HuH-7.5 (cell line): ENCODE data around the gene LGMN.

Source experiments
- DNase-seq: peaks from one replicate; pipeline ENCODE4 v3.0.0; 2011; ENCODE audit warnings: low spot score

The LGMN gene

GRCh38 chr14:92675976-92676375 lies 72.5 kb downstream of the LGMN start:
- DNase-seq, result no peak

DNA sequence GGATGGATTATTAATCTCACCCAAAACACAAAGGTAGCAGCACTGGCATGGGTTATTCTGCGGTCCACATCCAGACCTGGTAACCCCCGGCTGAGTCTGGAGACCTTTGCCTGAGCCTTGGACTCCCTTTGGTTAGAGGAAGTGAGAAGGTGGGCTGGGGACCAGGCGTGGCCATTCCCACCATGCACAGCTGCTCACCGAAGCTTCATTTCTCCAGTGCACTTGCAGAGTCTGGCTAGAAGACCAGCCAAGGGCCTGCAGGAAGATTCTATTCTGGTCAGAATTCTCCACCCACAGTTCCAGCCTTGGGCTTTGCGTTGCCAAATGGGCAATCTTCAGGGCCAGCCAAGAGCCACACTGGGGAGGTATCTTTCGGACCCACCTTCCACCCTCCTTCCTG lies 73.0 kb downstream of the LGMN start:
- no peak for DNase-seq

- no peak for DNase-seq
These were observed 74.8 kb downstream of the LGMN start for GRCh38 chr14:92673601-92674150.

DNA sequence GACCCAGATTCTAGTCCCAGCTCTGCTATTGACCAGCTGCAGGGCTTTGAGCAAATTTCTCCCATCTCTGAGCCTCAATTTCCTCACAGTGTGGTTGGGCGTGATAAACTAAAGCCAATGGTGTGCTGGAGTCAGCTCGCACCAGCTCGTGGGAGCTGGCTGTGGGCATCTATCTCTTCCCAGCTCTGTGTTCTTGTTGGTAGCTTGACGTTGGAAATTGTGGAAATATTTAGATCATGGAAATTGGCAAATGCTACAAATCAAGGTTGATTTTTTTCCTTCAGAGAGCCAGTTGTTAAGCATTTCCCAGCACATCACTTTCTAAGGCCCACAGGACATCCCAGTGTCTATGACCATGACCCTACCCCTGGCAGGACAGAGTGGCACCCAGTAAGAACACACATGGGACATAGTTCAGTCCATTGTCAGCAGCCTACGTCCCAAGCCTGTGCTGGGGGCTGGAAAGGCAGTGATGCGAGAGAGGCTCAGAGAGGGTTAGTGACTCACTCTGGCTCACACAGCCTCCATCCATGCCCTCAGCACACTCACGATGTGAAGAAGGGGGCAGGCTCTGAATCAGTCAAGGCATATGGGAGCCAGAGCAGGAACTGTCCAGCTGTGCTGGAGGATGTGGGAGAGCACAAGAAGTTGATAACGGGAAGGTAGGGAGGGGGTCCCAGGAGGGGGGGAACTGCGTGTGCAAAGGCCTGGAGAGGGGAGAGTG lies 77.6 kb downstream of the LGMN start:
- no peak for DNase-seq

- DNase-seq, result no peak
These were observed 78.3 kb downstream of the LGMN start for GRCh38 chr14:92670160-92670559.

DNA sequence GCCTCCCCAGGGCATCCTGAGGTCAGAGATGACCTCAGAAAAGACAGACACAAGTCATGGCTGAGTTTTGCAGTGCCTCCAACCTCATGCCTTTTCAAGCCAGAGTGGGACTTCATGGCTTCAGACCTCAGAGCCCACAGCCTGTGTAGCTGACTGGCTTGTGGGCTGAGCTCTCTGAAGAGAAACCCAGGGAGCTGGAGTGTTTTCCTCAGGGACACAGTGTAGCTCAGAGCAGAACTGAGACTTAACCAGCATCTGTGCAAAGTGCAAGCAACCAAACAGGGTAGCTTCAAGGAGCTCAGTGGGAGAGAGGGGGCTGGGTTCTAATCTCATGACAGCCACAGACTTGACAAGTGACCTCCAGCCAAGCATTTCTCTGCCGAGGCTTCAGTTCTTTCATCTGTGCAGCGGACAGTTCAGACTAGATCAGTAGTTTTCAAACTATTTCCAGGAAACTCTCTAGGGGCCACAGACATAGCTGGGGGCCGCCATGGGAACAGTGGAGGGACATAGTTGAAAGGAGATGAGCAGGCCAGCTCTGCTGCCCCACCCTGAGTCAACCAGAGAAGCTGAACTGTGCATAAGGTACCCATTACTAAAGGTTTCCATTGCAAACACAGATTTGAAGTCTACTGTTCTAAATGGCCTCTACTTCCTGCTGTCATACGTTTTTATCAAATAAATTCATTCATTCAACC lies 80.0 kb downstream of the LGMN start:
- DNase-seq, result no peak

- DNase-seq, result no peak
These were observed 82.2 kb downstream of the LGMN start for GRCh38 chr14:92666251-92666650.

GRCh38 chr14:92665661-92666110 lies 82.7 kb downstream of the LGMN start:
- no peak for DNase-seq

DNA sequence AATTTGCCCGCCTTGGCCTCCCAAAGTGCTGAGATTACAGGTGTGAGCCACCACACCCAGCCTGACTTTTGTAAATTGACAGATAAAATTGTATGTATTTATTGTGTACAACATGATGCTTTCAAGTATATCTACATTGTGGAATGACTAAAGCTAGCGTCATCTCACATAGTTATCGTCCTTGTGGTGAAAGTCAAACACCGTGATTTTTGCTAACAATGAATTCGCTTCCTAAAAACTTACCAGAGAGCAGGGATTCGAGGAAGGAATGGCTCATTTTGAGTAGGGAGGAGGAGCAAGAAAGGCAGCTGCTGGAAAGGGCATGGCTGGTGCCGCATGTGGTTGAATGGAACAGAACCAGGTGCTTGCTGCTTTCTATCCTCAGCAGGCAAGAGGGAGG lies 85.4 kb downstream of the LGMN start:
- no peak for DNase-seq

- no peak for DNase-seq
These were observed 87.9 kb downstream of the LGMN start for GRCh38 chr14:92660571-92660970.

GRCh38 chr14:92659765-92660561 lies 88.5 kb downstream of the LGMN start:
- no peak for DNase-seq

DNA sequence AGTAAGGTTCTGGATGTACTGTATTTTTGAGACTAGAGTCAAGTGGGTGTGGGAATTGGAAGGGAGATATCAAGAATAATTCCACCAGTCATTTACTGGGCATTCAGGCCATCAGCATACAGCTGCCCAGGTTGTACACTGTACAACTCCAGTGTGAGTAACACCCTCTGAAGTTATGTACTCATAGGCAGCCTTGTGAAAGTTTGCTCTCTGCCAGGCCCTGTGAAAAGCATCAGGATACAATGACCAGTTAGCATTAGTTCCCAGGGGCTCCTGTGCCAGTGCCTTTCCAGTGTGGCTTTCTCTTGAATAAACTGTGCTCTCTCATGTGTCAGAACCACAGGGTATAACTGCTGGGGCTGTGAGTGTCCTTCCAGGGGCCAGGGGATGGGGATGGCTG lies 89.7 kb downstream of the LGMN start:
- DNase-seq, result no peak

DNA sequence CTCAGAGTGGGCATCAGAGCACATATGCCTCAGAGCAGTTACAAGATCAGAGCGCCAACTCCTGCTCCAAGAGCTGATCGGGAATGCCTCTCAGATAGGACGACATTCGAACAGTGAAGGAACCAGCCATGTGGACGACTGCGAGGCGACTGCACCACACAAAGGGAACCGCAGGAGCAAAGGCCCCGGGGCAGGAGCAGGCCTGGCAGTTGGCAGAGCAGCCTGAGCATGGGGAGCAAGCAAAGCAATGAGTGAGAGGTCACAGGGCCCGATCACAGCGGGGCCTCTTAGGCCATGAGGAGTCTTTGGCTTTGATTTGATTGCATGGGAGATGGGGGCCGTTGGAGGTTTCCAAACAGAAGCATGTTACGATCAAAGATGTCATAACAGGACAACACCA lies 90.3 kb downstream of the LGMN start:
- DNase-seq, result no peak

GRCh38 chr14:92657457-92658142 lies 90.8 kb downstream of the LGMN start:
- no peak for DNase-seq

GRCh38 chr14:92656306-92657081 lies 91.9 kb downstream of the LGMN start:
- DNase-seq, result no peak

DNA sequence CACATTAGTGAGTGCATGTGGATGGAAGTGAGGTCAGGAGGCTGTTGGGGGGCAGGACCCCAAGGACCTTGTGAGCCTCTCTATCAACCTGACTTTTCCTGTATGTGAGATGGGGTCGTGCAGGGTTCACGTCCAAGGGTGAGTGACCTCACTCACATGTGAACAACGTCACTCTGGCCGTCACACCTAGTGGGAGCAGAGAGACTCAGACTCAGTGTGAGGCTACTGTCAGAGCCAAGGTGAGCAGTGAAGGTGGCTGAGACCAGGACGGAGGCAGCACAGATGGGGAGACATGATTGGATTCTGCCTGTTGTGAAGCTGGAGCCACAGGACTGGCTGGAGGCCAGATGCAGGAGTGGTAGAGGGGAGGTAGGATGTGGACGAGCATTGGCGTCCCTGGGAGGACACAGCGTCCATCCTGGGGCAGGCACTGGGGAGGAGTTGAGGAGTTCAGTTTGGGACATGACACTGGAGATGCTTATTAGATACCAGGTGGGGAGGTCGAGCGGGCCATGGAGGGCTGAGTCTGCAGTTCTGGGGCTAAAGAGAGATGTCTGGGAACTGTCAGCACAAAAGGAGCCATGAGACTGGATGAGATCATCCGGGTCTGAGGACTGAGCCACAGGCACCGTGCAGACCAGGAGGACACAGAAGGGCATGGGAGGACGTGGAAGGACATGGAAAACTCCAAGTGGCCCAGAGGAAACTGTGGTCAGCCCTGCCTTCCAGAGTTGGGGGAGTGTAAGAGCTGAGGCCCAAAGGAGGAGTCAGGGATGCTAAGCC lies 92.8 kb downstream of the LGMN start:
- no peak for DNase-seq

DNA sequence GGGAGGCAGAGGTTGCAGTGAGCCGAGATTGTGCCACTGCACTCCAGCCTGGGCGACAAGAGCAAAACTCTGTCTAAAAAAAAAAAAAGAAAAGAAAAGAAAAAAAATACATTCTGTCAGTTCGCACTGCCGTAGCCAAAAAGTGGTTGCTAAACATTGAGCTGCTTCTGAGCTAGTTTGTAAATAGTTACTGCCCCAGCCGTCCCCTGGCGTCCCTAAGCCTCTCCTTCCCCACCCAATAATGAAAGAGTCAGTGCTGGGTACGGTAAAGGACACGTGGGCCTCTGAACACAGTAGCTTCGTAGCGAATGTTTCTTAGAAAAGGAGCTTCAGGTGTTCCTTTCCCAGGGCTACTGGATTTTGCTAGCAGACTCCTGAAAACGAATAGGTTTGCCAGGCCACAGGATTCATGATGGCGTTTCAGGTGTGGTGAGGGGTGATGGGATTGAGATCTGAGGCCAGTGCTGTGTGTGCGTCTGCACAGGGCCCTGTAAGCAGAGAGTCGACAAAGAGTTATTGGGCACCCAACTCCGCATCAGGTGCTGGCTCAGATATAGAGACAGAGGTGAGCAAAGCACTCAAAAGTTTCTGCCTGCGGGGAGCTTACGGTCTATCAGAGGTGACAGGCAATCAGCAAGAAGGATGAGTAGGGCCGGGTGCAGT lies 94.1 kb downstream of the LGMN start:
- DNase-seq, result no peak
